Inferior parietal cortex (tissue), 1 donor: ENCODE measurements around the gene TMEM156.
"Not testable (repeated sequence)": the region's sequence is repeated elsewhere in the genome, so short reads cannot be mapped to it uniquely, and the experiment has no call there.

Experiments
- DNase-seq: peaks from one replicate; pipeline ENCODE4 v3.0.0-alpha.2; 2016; ENCODE audit errors: extremely low spot score

TMEM156 gene

DNA sequence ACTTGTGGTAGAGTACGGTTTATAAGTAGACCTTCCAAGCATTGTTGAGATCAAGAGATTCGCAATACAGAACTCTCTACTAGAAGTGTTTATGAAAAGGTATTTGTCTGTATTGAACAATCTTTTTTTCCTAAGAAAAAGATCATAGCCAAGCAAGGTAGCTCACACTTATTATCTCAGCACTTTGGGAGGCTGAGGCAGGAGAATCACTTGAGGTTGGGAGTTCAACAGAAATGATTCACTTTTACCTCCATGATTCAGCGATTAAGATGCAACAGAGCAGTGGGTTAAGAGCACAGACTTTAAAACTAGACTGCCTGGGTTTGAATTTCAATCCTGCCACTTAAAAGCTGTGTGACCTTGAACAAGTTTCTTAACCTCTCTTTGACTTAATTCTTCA, 74.3 kb downstream of the TMEM156 start:
- no peak for DNase-seq

DNA sequence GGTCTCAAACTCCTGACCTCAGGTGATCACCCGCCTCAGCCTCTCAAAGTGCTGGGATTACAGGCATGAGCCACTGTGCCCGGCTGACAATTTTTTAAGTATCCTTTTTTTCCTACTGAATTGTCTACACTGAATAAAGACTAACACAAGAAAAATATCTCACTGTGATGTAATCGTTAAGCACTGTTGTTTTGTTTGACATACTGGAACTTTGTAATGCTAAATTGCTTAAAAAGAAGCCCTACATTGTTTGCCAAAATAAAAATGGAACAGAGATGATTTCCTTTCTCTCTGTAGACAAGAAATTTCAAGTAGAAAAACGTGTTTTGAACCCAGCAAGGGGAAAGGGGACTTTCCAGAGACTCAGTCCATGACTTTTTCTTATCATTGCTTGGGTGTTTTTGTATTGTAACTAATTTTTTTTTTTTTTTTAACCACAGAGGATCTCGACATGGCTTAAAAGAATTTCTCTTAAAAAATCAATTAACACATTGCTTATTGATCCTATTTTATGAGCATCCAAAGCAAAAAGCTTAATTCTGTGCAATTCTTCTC, 74.9 kb downstream of the TMEM156 start:
- no peak for DNase-seq

DNA sequence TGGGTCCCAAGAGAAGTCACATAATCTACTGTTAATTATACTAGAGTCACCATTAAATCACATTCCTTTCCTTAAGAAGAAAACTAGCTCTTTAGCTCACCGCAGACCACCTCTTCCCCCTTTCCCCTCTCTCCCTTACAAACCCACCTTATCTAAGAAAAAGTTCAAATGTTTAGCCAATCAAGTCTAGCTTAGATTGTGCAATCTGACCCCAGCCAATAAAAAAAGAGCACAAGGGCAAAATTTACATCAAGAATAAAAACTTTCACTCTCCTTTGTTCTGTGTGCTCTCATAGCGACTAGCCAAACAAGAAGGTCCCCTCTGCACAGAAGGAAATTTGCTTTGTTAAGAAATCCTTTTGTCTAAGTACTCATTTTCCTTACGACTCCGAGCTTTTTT, 76.3 kb downstream of the TMEM156 start:
- DNase-seq = no peak

DNA sequence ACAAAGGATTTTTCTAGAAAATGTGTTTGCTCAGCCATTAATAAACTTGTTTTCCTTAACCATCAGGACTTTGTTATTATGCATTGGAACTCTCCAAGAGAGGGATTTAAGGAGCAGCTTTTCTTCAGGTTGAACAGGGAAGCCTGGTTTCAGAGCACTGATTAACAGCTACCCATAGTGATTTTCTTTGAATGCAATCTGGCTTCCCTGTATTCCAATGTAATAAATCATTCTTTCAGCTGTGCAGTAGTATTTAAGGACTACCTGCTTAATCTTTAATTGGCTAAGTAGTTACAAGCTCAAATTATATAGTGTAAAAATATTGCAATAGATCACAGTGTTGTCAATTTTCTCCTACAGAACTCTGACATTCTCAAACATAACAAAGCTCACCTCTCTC, 77.5 kb downstream of the TMEM156 start:
- no peak for DNase-seq

DNA sequence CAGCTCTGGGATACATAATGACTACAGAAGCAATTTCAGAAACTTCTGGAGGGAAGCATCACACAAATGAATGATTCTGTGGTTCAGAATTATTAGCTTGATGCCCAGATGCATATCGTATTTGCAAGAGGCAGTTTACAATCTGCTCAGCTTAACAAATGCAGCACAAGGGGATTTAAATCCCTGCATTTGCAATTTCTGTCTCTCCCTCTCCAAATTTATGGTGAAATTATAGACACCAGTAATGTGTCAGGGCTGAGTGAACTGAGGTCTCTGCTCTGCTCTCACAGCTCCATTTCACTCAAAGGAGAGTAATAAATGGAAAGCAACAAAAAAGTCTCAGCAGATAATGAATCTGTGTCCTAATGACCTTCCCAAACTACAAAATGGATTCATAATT, 80.2 kb downstream of the TMEM156 start:
- DNase-seq = no peak

DNA sequence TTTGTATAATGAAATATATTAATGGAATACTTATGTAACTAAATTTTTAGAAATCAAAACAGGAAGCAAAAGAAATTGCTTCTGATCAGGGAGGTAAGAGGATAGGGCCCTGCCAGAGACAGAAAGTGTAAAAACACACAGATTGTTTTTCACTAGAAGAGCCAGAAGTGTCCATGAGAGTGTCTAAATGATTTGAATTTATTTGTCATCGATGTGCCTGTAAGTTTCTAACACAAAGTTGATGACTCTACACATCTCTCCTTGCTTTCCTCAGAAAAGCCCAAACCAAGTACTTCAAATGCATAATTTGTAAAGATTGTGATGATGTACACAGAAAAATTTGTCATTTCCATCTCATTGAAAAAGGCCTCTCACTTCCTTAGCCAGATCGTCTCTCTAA, 80.6 kb downstream of the TMEM156 start:
- DNase-seq = no peak

DNA sequence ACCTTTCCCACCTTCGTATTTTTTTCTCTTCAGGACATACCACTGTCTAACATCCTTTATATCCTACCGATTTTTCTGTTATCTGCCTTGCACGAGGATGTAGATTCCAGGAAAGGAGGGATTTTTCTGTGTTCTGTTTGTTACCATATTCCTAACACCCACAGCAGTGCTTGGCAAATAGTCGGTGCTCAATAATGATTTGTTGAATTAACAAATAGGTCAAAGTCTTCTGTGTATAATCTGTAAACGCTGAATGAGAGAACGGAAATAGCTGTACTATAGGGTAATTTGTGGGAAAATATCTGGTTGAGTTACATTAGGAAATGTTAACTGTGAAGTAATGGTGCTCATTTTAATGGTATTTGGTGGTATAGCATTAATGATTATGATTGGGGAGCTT, 81.5 kb downstream of the TMEM156 start:
- no peak for DNase-seq

DNA sequence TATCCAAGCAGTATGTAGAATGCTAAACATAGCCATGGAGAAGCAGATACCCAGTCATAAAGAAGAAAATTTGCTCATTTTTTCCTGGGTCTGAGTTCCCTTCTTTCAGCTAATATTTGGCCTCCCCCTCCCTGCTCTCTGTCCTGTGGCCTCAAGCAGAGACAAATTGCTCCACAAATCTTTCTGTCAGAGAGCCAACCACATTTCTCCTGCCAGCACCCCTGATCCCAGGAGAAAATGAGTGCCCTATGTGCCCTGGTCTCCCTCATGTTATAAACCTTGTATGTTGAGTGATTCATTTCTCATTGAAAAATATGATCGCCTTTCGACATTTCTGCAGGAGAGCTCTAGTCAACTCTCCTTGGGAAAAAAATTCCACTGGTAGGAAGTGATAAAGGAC, 82.0 kb downstream of the TMEM156 start:
- no peak for DNase-seq

DNA sequence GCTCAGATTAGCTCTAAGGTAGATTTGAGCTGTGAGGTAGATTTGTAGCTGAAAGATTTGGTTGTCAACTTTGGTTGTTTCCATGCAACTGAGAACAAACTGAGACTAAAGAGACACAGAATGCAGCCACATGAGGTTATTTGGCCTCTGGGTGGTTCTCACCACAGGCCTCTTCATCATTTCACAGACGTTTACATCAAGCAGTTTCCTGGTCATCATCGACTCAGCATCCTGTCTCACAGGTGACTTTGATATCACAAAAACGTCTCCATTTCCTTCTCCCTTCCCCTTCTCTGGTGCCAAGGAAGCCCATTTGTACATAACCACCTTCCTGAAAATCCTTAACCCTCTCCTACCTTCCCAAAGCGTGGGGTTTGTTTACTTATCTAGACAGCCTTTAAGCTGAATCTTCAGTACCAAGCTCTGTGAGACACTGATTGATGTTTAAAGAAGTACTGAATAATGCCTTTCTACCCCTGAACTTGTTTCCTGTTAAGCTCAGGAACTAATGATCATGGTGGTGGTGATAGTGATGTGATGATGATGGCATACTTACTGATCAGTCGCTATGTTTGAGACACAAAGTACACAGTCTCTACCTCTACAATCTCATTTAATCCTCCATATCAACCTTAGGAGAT, 82.7 kb downstream of the TMEM156 start:
- no peak for DNase-seq

DNA sequence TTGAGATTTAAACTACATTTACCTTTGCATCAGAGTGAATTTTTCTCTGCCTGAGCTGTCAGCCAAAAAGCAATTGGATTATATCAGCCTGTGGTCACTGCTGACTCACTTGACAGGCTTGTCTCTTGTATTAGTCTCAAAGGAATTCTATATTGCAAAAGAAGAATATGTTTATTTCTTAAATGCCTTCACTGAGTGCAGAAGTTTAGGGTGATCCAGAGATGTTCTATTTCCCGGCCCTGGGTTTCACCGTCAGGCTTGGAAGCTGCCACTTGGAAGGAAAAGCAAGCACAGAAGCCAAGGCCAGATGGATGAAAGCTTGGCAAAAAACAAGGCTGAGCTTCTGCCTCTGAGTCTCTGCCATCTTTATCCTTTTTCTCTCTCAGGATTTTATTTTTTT, 83.7 kb downstream of the TMEM156 start:
- DNase-seq = no peak

DNA sequence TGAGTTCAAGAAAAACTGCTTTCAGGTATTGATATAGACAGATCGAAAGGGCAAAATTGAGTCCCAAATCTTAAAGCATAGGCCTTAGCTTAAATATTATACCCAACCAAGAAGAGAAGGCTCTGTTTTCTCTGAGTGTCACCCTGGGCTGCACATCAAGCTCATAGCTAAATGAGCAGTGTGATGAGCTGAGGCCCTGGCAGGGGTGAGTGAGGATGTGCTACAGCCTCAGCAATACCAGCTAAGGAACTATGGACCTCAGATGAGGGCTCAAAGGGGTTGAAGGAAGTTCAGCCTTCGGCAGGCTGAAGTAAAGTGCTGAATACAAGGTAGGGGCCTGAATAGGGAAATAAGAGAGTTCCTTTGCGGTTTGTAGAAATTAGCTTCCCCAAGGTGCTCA, 85.3 kb downstream of the TMEM156 start:
- no peak for DNase-seq

DNA sequence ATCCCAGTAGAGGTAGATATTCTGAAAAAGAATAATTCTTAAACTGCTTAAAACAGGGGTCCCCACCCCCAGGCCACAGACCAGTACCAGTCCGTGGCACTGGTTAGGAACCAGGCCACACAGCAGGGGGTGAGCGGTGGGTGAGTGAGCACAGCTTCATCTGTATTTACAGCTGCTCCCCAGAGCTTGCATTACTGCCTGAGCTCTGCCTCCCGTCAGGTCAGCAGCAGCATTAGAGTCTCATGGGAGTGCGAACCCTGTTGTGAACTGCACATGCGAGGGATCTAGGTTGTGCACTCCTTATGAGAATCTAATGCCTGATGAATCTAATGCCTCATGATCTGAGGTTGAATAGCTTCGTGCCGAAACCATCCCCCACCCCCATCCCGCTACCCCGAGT, 87.8 kb downstream of the TMEM156 start:
- DNase-seq = no peak

DNA sequence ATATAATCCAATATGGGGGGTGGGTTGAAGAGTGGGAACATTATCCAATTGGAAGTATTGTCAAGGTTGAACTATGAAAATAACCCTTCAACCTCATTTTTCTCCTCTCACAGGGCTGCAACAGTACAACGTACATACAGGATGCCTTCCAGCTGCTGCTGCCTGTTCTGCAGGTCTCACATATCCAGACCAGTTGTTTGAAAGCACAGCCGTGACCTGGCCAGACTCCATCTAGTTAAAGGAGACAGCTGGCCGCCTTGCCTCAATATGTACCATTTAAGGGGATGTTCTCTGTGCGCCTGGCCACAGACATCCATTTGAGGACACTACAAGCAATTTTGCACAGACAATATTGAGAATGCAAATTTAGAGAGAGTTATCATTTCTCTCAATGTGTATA, 88.9 kb downstream of the TMEM156 start:
- no peak for DNase-seq

DNA sequence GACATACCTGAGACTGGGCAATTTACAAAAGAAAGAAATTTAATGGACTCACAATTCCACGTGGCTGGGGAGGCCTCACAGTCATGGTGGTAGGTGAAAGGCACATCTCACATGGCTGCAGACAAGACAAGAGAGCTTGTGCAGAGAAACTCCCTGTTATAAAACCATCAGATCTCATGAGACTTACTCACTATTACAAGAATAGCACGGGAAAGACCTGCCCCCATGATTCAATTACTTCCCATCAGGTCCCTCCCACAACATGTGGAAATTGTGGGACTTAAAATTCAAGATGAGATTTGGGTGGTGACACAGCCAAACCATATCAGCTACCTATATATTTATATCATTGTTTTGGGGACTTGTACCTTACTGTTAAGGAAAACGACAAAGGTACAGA, 90.3 kb downstream of the TMEM156 start:
- not testable (repeated sequence) for DNase-seq

DNA sequence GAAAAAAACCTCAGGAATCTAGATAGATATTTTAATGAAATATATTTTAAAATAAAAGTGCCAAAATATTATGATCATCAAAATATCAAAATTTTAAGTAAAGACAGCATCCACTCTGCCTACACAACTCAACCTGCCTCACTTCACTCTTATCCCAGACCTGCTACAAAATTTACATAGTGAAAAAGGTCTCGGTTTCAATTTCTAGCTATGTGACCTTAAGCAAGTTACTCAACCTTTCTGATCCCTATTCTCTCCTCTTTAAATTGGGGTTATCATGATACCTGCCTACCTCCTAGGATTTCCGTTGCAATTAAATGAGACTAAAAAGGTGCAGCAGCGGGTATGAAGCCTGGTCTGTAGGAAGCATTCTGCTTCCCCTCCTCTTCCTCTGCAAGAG, 91.7 kb downstream of the TMEM156 start:
- DNase-seq = no peak

DNA sequence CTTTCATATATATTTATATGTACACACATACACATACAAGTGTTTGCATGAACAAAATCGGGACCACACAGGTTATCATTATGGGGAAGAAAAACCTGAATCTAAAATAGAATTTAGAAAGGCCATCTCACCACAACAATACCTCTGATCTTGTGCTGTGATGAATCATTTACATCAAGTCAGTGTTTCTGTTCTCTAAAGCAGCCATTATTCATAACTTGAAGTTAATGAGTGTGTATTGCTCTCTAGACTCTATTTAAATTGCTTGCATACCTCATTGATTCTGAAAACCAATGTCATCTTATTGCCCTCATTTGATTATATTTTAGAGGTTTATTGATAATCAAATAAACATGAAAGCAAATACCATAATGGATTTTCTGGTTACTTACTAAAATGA, 93.0 kb downstream of the TMEM156 start:
- no peak for DNase-seq

DNA sequence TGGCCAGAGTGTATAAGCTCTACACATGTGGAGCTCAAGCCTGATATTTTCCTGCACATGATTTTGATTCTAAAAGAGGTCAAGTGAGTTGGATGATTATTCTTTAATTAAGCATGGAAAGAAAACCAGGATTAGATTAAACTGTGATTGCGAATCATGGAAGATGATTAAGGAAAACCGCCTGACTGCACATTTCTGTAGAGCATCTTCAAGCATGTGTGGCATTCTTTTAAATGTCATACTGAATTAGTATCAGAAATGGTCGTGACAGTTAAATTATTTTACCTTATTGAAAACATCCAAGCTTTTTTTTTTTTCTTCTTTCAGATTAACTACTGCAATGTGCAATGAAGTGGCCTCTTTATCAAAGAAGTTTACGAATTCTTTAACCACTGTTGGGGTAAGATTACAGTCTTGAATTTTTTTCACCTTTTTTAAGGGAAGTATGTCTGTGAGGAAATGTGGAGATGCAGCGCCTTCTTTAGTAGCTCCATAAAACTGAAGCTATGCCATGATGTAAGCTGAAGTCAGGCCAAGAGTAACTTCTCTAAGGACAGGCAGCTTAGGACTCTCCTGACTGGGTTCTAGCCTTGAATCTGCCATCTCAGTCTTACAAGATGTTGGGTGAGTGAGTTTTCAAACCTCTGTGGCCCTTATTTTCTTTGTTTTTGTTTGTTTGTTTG, 96.7 kb downstream of the TMEM156 start:
- no peak for DNase-seq

DNA sequence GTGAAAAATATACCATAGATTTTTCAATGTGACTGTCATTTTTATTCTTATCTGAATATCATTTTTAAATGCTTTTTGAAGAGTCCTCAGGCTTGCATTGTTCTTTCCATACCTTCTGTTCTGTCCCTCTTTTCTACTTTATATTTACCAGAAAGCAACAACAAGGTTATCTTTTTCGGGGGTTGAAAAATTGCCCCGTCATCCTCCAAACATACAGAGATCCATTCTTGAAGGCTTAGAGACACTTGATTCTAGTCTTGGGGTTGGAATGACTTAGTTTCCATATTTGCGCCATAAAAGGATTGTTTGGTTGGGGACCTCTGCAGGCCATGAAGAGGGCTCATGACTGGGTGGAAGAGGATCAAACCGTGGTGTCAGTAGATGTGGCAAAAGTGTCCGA, 101.1 kb downstream of the TMEM156 start:
- no peak for DNase-seq

DNA sequence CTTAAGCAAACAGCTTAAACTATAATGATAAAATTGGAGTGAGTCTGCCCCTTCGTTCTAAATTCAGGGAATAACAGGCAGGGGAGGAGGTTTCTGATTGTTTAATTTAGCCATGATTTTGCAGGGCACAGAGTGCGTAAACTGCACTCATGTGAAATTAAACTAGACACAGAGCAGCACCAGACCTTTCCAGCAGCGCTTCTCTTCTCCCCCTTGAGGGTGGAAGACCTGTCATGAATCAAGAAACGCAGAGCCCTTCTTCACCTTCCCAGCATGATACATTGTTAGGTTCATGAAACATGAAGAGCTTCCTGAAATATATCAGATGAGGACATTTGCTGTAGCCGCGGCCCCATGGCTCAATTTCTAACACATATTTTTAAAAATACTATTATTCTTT, 101.5 kb downstream of the TMEM156 start:
- no peak for DNase-seq

DNA sequence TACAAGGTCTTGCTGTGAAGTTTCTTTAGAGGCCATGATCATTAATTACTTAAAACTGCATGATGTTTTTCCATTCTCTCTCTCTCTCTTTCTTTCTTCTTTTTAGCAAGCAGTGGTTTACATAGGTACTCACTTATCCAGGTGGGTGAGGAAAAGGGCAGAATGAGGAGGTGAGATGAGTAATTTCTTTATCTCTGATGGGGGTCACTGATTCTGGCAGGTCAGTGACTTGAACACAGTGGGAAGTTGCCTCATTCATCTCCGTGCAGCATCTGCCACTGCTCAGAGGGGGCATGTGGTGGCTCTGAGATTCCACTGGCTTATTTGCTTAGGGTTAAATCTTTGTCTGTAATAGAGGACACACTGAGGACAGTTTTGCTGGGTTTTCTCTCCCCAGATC, 102.0 kb downstream of the TMEM156 start:
- DNase-seq = no peak

DNA sequence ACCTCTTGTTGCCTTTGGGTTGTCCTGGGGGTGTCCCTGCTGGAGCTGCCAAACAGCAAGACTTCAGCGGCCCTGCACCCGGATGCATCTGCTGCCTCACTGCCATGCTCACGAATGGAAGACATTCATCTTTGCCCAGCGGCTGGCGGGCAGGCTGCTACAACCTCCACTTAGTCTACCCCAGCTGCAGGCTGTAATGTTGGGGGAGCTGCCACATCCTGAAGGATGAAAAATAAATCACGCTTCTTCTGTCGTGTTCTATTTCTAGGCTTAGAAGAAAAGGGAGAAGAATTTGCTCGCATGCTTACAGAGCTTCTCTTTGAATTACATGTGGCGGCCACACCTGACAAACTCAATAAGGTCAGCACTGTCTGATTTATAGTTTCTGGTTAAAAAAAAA, 103.2 kb downstream of the TMEM156 start:
- no peak for DNase-seq

DNA sequence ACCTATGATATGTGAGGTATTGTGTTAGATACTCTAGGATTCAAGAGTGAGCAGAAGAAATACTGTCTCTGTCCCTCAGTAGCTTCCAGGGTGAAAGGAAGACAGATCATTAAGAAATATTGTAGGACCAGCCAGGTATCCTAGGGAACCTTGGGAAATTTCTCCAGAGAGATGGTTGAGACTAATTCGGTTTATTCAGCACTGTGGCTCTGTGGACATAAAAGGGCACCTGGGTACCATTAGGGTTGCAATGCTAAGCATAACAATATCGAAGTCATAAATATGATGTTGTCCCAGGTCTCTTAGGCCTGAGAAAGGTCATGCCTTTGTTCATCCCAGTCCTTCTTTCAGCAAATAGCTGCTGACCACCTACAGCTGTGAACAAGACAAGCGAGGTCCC, 103.6 kb downstream of the TMEM156 start:
- DNase-seq = no peak

DNA sequence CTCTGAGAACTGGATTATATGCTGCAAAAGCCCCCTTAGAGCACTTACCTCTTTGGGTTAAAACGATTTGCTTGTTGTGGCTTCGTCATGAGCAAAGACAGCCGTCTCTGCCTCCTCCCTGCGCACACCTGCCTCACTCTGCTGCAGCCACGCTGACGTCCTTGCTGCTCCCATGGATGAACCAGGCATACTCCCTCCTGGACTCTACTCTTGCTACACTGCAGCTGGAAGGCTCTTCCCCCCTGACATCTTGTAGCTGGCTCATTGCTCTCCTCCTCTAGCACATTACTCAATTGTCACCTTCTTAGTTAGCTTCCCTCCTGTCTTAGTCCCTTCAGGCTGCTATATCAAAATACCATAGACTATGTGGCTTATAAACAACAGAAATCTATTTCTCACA, 105.3 kb downstream of the TMEM156 start:
- no peak for DNase-seq
